Measurements from ENCODE around the gene SPTLC2.

DNA sequence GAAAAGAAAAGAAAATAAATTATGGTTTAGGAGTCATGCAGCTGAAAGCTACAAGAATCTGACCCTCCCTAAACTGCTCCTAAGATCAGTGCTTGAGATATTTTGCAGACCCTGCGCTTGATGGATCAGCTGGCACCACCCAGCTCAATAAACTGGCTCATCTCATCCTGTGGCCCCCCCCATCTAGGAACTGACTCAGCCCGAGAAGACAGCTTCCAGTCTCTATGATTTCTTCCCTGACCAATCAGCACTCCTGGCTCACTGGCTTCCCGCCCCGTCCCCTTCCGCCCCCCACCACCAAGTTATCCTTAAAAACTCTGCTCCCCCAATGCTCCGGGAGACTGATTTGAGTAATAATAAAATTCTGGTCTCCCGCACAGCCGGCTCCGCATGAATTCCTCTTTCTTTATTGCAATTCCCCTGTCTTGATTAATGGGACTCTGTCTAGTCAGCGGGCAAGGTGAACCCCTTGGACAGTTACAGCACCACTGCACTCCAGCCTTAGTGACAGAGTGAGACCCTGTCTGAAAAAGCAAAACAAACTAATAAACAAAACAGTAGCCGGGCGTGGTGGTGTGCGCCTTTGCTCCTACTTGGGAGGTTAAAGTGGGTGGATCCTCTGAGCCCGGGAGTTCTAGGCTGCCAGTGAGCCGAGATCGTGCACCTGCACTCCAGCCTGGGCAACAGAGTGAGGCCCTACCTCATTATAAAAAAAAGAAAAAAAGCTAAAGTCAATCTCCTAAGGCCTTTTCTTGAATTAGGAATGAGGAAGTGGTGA lies 24.5 kb upstream of the SPTLC2 start:
- TF ChIP-seq, protein P1, sequence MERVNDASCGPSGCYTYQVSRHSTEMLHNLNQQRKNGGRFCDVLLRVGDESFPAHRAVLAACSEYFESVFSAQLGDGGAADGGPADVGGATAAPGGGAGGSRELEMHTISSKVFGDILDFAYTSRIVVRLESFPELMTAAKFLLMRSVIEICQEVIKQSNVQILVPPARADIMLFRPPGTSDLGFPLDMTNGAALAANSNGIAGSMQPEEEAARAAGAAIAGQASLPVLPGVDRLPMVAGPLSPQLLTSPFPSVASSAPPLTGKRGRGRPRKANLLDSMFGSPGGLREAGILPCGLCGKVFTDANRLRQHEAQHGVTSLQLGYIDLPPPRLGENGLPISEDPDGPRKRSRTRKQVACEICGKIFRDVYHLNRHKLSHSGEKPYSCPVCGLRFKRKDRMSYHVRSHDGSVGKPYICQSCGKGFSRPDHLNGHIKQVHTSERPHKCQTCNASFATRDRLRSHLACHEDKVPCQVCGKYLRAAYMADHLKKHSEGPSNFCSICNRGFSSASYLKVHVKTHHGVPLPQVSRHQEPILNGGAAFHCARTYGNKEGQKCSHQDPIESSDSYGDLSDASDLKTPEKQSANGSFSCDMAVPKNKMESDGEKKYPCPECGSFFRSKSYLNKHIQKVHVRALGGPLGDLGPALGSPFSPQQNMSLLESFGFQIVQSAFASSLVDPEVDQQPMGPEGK (CRISPR knock-in tag; IDR thresholded peaks at IDR 0.05; ENCODE audit: borderline replicate concordance): no peak
- no peak for TF ChIP-seq ESRRG (CRISPR knock-in tag; IDR thresholded peaks at IDR 0.05)
